GM12878 (cell line): ENCODE data around the gene S1PR1.

ENCODE experiments used
- MAX ChIP-seq: IDR thresholded peaks from 2 replicates; pipeline ENCODE4 v1.6.1; 2012; ENCODE audit warnings: low read depth, low read length, improper control_type of control experiment
- TF ChIP-seq, protein P1 (sequence below), 3 experiments: IDR thresholded peaks in 2 of 3; conservative IDR thresholded peaks in 1 of 3; 2 replicates each; pipeline ENCODE4 v1.5.1; 2011; ENCODE audit warnings: low read depth in 3 of 3, low read length in 3 of 3, mild to moderate bottlenecking in 3 of 3, control low read depth in 2 of 3, moderate library complexity in 2 of 3, inconsistent platforms in 1 of 3, mixed read lengths in 1 of 3; ENCODE audit not compliant: control insufficient read depth in 2 of 3, insufficient read depth in 1 of 3; ENCODE audit errors: extremely low read depth in 1 of 3

GRCh38 chr1:101284021-101284420 lies 47.2 kb downstream of the S1PR1 start:
- TF ChIP-seq, protein P1, sequence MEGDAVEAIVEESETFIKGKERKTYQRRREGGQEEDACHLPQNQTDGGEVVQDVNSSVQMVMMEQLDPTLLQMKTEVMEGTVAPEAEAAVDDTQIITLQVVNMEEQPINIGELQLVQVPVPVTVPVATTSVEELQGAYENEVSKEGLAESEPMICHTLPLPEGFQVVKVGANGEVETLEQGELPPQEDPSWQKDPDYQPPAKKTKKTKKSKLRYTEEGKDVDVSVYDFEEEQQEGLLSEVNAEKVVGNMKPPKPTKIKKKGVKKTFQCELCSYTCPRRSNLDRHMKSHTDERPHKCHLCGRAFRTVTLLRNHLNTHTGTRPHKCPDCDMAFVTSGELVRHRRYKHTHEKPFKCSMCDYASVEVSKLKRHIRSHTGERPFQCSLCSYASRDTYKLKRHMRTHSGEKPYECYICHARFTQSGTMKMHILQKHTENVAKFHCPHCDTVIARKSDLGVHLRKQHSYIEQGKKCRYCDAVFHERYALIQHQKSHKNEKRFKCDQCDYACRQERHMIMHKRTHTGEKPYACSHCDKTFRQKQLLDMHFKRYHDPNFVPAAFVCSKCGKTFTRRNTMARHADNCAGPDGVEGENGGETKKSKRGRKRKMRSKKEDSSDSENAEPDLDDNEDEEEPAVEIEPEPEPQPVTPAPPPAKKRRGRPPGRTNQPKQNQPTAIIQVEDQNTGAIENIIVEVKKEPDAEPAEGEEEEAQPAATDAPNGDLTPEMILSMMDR (IDR thresholded peaks at IDR 0.05 in 2 of 3, conservative IDR thresholded peaks at IDR 0.05 in 1 of 3; ENCODE audit: control insufficient read depth in 2 of 3, extremely low read depth in 1 of 3, insufficient read depth in 1 of 3, low read depth in 3 of 3, low read length in 3 of 3): no peak
- TF ChIP-seq MAX: no peak
